RWPE2 (cell line): ENCODE measurements around the gene MICALL2.

Experiments used
- ATAC-seq: fragments of 200-7000 bp; cut with Tn5 transposase; 3 replicates; pipeline ENCODE4 v1.9.1; 2021; ENCODE audit warnings: low read depth
- DNase-seq: peaks from one replicate; pipeline ENCODE4 v3.0.0-alpha.2; 2020; ENCODE audit warnings: low spot score
- H3K27ac ChIP-seq: fragments of 450-650 bp; 2 replicates; pipeline ENCODE4 v1.5.1; 2017; ENCODE audit warnings: mild to moderate bottlenecking; ENCODE audit not compliant: poor library complexity, severe bottlenecking
- H3K27me3 ChIP-seq: fragments of 250-450 bp; sonication (Bioruptor Pico); 2 replicates; pipeline ENCODE4 v1.5.1; 2021; ENCODE audit warnings: mild to moderate bottlenecking, moderate library complexity; ENCODE audit not compliant: insufficient read depth, poor library complexity, severe bottlenecking
- H3K36me3 ChIP-seq: fragments of 250-450 bp; sonication (Bioruptor Pico); 2 replicates; pipeline ENCODE4 v1.5.1; 2020; ENCODE audit warnings: low read depth, mild to moderate bottlenecking, moderate library complexity
- H3K4me1 ChIP-seq: fragments of 250-450 bp; sonication (Bioruptor Pico); 2 replicates; pipeline ENCODE4 v1.5.1; 2021; ENCODE audit warnings: mild to moderate bottlenecking, moderate library complexity; ENCODE audit not compliant: insufficient read depth, poor library complexity, severe bottlenecking
- H3K4me3 ChIP-seq: fragments of 250-450 bp; sonication (Bioruptor Pico); 2 replicates; pipeline ENCODE4 v1.5.1; 2021; ENCODE audit warnings: mild to moderate bottlenecking, moderate library complexity; ENCODE audit not compliant: severe bottlenecking
- H3K9me3 ChIP-seq: fragments of 250-450 bp; sonication (Bioruptor Pico); 2 replicates; pipeline ENCODE4 v1.5.1; 2021; ENCODE audit warnings: mild to moderate bottlenecking, moderate library complexity; ENCODE audit not compliant: severe bottlenecking
- CTCF ChIP-seq: fragments of 450-650 bp; IDR thresholded peaks from one replicate; pipeline ENCODE4 v1.5.1; 2017; ENCODE audit warnings: mild to moderate bottlenecking, moderate library complexity; ENCODE audit not compliant: poor library complexity, severe bottlenecking

Gene MICALL2

GRCh38 chr7:1476859-1477258, 17.6 kb upstream of the MICALL2 start:
- H3K9me3 ChIP-seq = no peaks in the 10 kb centered on the region
- no peaks in the 10 kb centered on the region for H3K4me1 ChIP-seq
- DNase-seq = no peak
- no peak for TF ChIP-seq CTCF
- no peak for ATAC-seq
- no peak overlapping the region for H3K4me3 ChIP-seq
- peaks cover 46% of the 10 kb centered on the region for H3K36me3 ChIP-seq
- H3K27me3 ChIP-seq = no peaks in the 10 kb centered on the region
- no peak overlapping the region for H3K27ac ChIP-seq

DNA sequence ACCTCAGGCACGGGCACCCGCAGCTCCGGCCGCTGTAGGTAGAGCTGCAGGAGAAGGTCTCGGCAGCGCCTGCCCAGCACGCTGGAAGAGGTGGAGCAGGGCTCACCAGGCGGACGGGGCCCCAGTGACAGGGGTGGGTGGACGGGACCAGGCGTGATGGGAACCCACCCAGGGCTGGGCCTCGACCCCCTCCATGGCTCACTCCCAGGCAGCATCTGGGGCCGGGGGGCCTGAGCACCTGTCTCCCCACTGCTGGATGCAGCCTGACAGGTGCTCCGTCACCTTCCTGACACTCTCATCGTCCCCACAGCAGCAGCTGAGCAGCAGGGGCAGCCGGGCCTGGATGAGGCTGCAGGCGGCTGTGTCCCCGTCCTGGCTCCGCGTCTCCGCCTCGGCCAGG, 16.7 kb upstream of the MICALL2 start:
- Histone ChIP-seq H3K9me3 (no peaks in the 10 kb centered on the region), H3K4me1 (no peaks in the 10 kb centered on the region), H3K36me3 (peaks cover 46% of the 10 kb centered on the region), H3K27ac (no peak overlapping the region), H3K4me3 (no peak overlapping the region), H3K27me3 (no peaks in the 10 kb centered on the region)
- DNase-seq (no peak), ATAC-seq (no peak)
- TF ChIP-seq CTCF = no peak

DNA sequence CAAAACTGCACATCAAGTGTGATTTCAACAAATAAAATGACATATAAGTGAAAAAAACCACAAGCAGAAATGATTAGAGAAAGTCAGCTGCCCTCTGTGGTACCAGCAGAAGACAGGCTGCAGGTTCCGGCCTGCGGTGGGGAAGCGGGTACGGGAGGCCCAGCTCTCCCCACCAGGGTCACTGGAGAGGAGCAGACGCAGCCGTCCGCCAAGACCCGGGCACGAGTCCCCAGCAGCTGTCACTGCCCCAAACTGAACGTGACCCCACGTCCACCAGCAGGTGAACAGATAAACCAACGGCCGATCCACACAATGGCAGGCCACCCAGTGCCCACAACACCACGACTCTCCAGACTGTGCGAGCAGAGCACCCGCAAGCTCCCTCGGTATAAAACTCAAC, 16.1 kb upstream of the MICALL2 start:
- H3K27me3 ChIP-seq = no peaks in the 10 kb centered on the region
- ATAC-seq = no peak
- H3K4me3 ChIP-seq = no peak overlapping the region
- TF ChIP-seq CTCF = no peak
- peaks cover 45% of the 10 kb centered on the region for H3K36me3 ChIP-seq
- no peaks in the 10 kb centered on the region for H3K9me3 ChIP-seq
- no peak for DNase-seq
- no peaks in the 10 kb centered on the region for H3K4me1 ChIP-seq
- H3K27ac ChIP-seq = no peak overlapping the region

GRCh38 chr7:1474736-1475135, 15.5 kb upstream of the MICALL2 start:
- no peaks in the 10 kb centered on the region for H3K4me1 ChIP-seq
- DNase-seq (no peak), ATAC-seq (no peak)
- H3K36me3 ChIP-seq = peaks cover 38% of the 10 kb centered on the region
- no peaks in the 10 kb centered on the region for H3K27me3 ChIP-seq
- no peaks in the 10 kb centered on the region for H3K9me3 ChIP-seq
- H3K4me3 ChIP-seq = no peak overlapping the region
- no peak for TF ChIP-seq CTCF
- H3K27ac ChIP-seq = no peak overlapping the region

DNA sequence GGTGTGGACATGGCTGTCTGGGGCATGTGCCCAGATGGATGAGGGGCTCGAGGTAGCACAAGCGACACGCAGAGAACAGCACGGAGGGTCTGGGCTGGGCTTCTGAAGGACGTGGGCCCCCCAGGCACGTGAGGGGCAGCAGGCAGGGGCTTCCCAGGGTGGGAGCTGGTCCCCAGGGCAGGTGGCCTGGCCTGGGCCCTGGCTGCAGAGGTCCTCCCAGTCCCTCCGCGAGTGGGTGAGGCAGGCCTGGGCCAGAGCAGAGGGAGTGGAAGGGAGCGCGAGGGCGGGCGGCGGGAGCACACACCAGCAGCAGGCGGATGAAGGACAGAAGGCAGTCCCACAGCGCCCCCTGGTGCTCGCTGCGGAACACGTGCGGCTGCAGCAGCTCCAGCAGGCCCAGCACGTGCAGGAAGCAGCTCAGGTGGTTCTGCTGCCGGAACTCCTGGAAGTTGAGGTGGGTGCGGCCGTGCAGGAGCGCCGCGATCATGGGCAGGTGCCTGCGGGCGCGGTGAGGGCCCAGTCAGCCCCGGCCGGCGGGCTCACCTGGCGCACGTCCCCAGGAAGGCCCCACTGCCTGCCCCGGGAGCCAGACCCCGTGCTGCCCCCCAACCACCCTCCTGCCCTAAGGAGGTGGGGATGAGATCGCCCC, 14.7 kb upstream of the MICALL2 start:
- Histone ChIP-seq H3K4me1 (no peaks in the 10 kb centered on the region), H3K27ac (no peak overlapping the region), H3K27me3 (no peaks in the 10 kb centered on the region), H3K9me3 (no peaks in the 10 kb centered on the region), H3K36me3 (peaks cover 35% of the 10 kb centered on the region), H3K4me3 (no peak overlapping the region)
- DNase-seq = peak; percentile 83
- ATAC-seq = peak; percentile 66
- peak; percentile 87 for TF ChIP-seq CTCF
